DND-41 (cell line): ENCODE results near the gene NRN1.

Experiments used
- ATAC-seq: fragments of 200-7000 bp; cut with Tn5 transposase; 3 replicates; pipeline ENCODE4 v1.9.1; 2021; ENCODE audit warnings: low read depth; ENCODE audit not compliant: insufficient read depth
- DNase-seq: peaks from one replicate; pipeline ENCODE4 v3.0.0-alpha.2; 2020
- H2AFZ ChIP-seq: 2 replicates; pipeline ENCODE4 v1.6.0; 2012; ENCODE audit warnings: low read depth, low read length
- H3K27ac ChIP-seq: 2 replicates; pipeline ENCODE4 v1.5.1; 2012; ENCODE audit warnings: low read length, inconsistent platforms
- H3K27me3 ChIP-seq: fragments of 200-600 bp; sonication (generic); 2 replicates; pipeline ENCODE4 v1.6.0; 2012; ENCODE audit warnings: low read length, mild to moderate bottlenecking, inconsistent platforms; ENCODE audit not compliant: insufficient read depth, poor library complexity
- H3K36me3 ChIP-seq: 2 replicates; pipeline ENCODE4 v1.5.1; 2012; ENCODE audit warnings: low read length, inconsistent platforms; ENCODE audit not compliant: insufficient read depth
- H3K4me1 ChIP-seq: 2 replicates; pipeline ENCODE4 v1.5.1; 2012; ENCODE audit warnings: mild to moderate bottlenecking, low read length; ENCODE audit not compliant: insufficient read depth
- H3K4me2 ChIP-seq: 2 replicates; pipeline ENCODE4 v1.6.0; 2012; ENCODE audit warnings: mild to moderate bottlenecking, moderate library complexity, low read length, inconsistent platforms; ENCODE audit not compliant: insufficient read depth
- H3K4me3 ChIP-seq, 2 experiments: fragments of 200-600 bp in 1 of 2; shearing (Covaris generic) in 1 of 2; 2 replicates each; pipeline ENCODE4 v1.5.1; 2012 to 2016; ENCODE audit warnings: inconsistent platforms in 2 of 2, low read length in 2 of 2, mild to moderate bottlenecking in 2 of 2, low read depth in 1 of 2, moderate library complexity in 1 of 2
- H3K79me2 ChIP-seq: 2 replicates; pipeline ENCODE4 v1.6.0; 2012; ENCODE audit warnings: low read length, inconsistent platforms; ENCODE audit not compliant: insufficient read depth
- H3K9ac ChIP-seq: 2 replicates; pipeline ENCODE4 v1.6.0; 2012; ENCODE audit warnings: low read depth, mild to moderate bottlenecking, inconsistent platforms, low read length, moderate library complexity
- H3K9me3 ChIP-seq: 2 replicates; pipeline ENCODE4 v1.5.1; 2012; ENCODE audit warnings: low read length, moderate library complexity, mild to moderate bottlenecking, inconsistent platforms; ENCODE audit not compliant: insufficient read depth, severe bottlenecking
- H4K20me1 ChIP-seq: 2 replicates; pipeline ENCODE4 v1.6.0; 2012; ENCODE audit warnings: low read length; ENCODE audit not compliant: insufficient read depth
- CTCF ChIP-seq: IDR thresholded peaks from 2 replicates; pipeline ENCODE4 v1.5.1; 2012; ENCODE audit warnings: borderline replicate concordance, low read length, moderate library complexity, mild to moderate bottlenecking; ENCODE audit not compliant: poor library complexity, severe bottlenecking; ENCODE audit errors: extremely low read depth
- EZH2 ChIP-seq: IDR thresholded peaks from 3 replicates; pipeline ENCODE4 v1.6.1; 2012; ENCODE audit warnings: borderline replicate concordance, low read depth, mild to moderate bottlenecking, moderate library complexity, low read length, inconsistent platforms; ENCODE audit not compliant: severe bottlenecking

The NRN1 gene

GRCh38 chr6:5999688-6000608 lies 6.8 kb downstream of the NRN1 start:
- Histone ChIP-seq H3K4me3 (no peak overlapping the region), H3K4me2 (no peak overlapping the region), H3K27me3 (peaks cover 6% of the 10 kb centered on the region), H3K9ac (no peak overlapping the region), H2AFZ (no peak overlapping the region), H3K27ac (no peak overlapping the region), H4K20me1 (no peaks in the 10 kb centered on the region), H3K79me2 (no peaks in the 10 kb centered on the region), H3K9me3 (no peaks in the 10 kb centered on the region), H3K36me3 (no peaks in the 10 kb centered on the region), H3K4me1 (peaks cover 15% of the 10 kb centered on the region)
- DNase-seq (no peak), ATAC-seq (no peak)
- no peak for TF ChIP-seq EZH2
- no peak for TF ChIP-seq CTCF

- Histone ChIP-seq H3K36me3 (no peaks in the 10 kb centered on the region), H3K9ac (no peak overlapping the region), H3K27ac (no peak overlapping the region), H4K20me1 (no peaks in the 10 kb centered on the region), H3K4me2 (no peak overlapping the region), H3K9me3 (no peaks in the 10 kb centered on the region), H3K27me3 (peaks cover 6% of the 10 kb centered on the region), H3K4me1 (peaks cover 15% of the 10 kb centered on the region), H3K4me3 (no peak overlapping the region), H3K79me2 (no peaks in the 10 kb centered on the region), H2AFZ (no peak overlapping the region)
- no peak for DNase-seq
- no peak for TF ChIP-seq EZH2
- TF ChIP-seq CTCF, result no peak
- no peak for ATAC-seq
Observed at GRCh38 chr6:5998711-5999687, 7.7 kb downstream of the NRN1 start.

GRCh38 chr6:5998236-5998635 lies 8.5 kb downstream of the NRN1 start:
- Histone ChIP-seq H2AFZ (no peak overlapping the region), H3K4me3 (no peak overlapping the region), H4K20me1 (no peaks in the 10 kb centered on the region), H3K27ac (no peak overlapping the region), H3K9me3 (no peaks in the 10 kb centered on the region), H3K4me2 (no peak overlapping the region), H3K79me2 (no peaks in the 10 kb centered on the region), H3K9ac (no peak overlapping the region), H3K4me1 (peaks cover 15% of the 10 kb centered on the region), H3K36me3 (no peaks in the 10 kb centered on the region), H3K27me3 (peaks cover 6% of the 10 kb centered on the region)
- TF ChIP-seq EZH2, result no peak
- TF ChIP-seq CTCF, result no peak
- ATAC-seq (no peak), DNase-seq (no peak)
